ENCODE data around the gene MC5R. TPM values are rescaled to one million over a fixed set of nuclear protein-coding genes. Genes with fewer than 3 reads are reported as not detected.
"Not testable (repeated sequence)": the region's sequence is repeated elsewhere in the genome, so short reads cannot be mapped to it uniquely, and the experiment has no call there.

MC5R gene
- total RNA-seq, 1 donor = not detected

GRCh38 chr18:13834496-13835015, 10.6 kb downstream of the MC5R start:
- TF ChIP-seq CTCF (IDR thresholded peaks at IDR 0.05; ENCODE audit: insufficient read depth, low read length) = no peak
- DNase-seq (ENCODE audit: low read depth) = no peak
- H3K4me3 ChIP-seq (ENCODE audit: low read depth, low read length) = no peak overlapping the region

- DNase-seq (ENCODE audit: low read depth) = no peak
- H3K4me3 ChIP-seq (ENCODE audit: low read depth, low read length) = no peak overlapping the region
- no peak for TF ChIP-seq CTCF (IDR thresholded peaks at IDR 0.05; ENCODE audit: insufficient read depth, low read length)
These were observed 11.3 kb downstream of the MC5R start for GRCh38 chr18:13835202-13835601.

GRCh38 chr18:13836559-13836958, 12.6 kb downstream of the MC5R start:
- TF ChIP-seq CTCF (IDR thresholded peaks at IDR 0.05; ENCODE audit: insufficient read depth, low read length) = no peak
- DNase-seq (ENCODE audit: low read depth) = no peak
- H3K4me3 ChIP-seq (ENCODE audit: low read depth, low read length) = no peak overlapping the region

GRCh38 chr18:13849791-13850190, 25.8 kb downstream of the MC5R start:
- no peak for TF ChIP-seq CTCF (IDR thresholded peaks at IDR 0.05; ENCODE audit: insufficient read depth, low read length)
- DNase-seq (ENCODE audit: low read depth) = no peak
- H3K4me3 ChIP-seq (ENCODE audit: low read depth, low read length) = no peak overlapping the region

- not testable (repeated sequence) for H3K4me3 ChIP-seq (ENCODE audit: low read depth, low read length); DNase-seq (ENCODE audit: low read depth)
These were observed 38.9 kb downstream of the MC5R start for GRCh38 chr18:13862898-13863297.

GRCh38 chr18:13868501-13869271, 44.7 kb downstream of the MC5R start:
- no peak for DNase-seq (ENCODE audit: low read depth)
- no peak overlapping the region for H3K4me3 ChIP-seq (ENCODE audit: low read depth, low read length)
- TF ChIP-seq CTCF (IDR thresholded peaks at IDR 0.05; ENCODE audit: insufficient read depth, low read length) = no peak

- TF ChIP-seq CTCF (IDR thresholded peaks at IDR 0.05; ENCODE audit: insufficient read depth, low read length) = no peak
- DNase-seq (ENCODE audit: low read depth) = no peak
- H3K4me3 ChIP-seq (ENCODE audit: low read depth, low read length) = no peak overlapping the region
These were observed 47.8 kb downstream of the MC5R start for GRCh38 chr18:13871701-13872100.
